ENCODE results near the gene COPG2.
"Not testable (repeated sequence)": the region's sequence is repeated elsewhere in the genome, so short reads cannot be mapped to it uniquely, and the experiment has no call there.

COPG2 gene

GRCh38 chr7:130554481-130554880, 114.1 kb downstream of the COPG2 start:
- no peak for DNase-seq

- no peak for DNase-seq
These were observed 115.0 kb downstream of the COPG2 start for GRCh38 chr7:130553398-130554029.

- no peak for DNase-seq
These were observed 124.2 kb downstream of the COPG2 start for GRCh38 chr7:130544356-130544755.

- DNase-seq = no peak
These were observed 125.0 kb downstream of the COPG2 start for GRCh38 chr7:130543487-130544010.

GRCh38 chr7:130542297-130542696, 126.3 kb downstream of the COPG2 start:
- DNase-seq = not testable (repeated sequence)

GRCh38 chr7:130541287-130541686, 127.3 kb downstream of the COPG2 start:
- not testable (repeated sequence) for DNase-seq

- not testable (repeated sequence) for DNase-seq
These were observed 130.7 kb downstream of the COPG2 start for GRCh38 chr7:130537894-130538293.

- DNase-seq = no peak
These were observed 139.1 kb downstream of the COPG2 start for GRCh38 chr7:130529417-130529816.

- DNase-seq = not testable (repeated sequence)
These were observed 140.7 kb downstream of the COPG2 start for GRCh38 chr7:130527752-130528355.

GRCh38 chr7:130524628-130525027, 143.9 kb downstream of the COPG2 start:
- no peak for DNase-seq

GRCh38 chr7:130523519-130524125, 144.9 kb downstream of the COPG2 start:
- not testable (repeated sequence) for DNase-seq

- DNase-seq = no peak
These were observed 147.1 kb downstream of the COPG2 start for GRCh38 chr7:130521258-130521951.

GRCh38 chr7:130515315-130516040, 153.1 kb downstream of the COPG2 start:
- DNase-seq = no peak

GRCh38 chr7:130513447-130513846, 155.1 kb downstream of the COPG2 start:
- DNase-seq = no peak

GRCh38 chr7:130512038-130512437, 156.5 kb downstream of the COPG2 start:
- DNase-seq = not testable (repeated sequence)

GRCh38 chr7:130506358-130506757, 162.2 kb downstream of the COPG2 start:
- no peak for DNase-seq

GRCh38 chr7:130505753-130506152, 162.8 kb downstream of the COPG2 start:
- DNase-seq = no peak

- no peak for DNase-seq
These were observed 167.6 kb downstream of the COPG2 start for GRCh38 chr7:130500910-130501309.

GRCh38 chr7:130500463-130500862, 168.1 kb downstream of the COPG2 start:
- no peak for DNase-seq

GRCh38 chr7:130494431-130494858, 174.1 kb downstream of the COPG2 start:
- no peak for DNase-seq

GRCh38 chr7:130493275-130493873, 175.2 kb downstream of the COPG2 start:
- DNase-seq = no peak
